Measurements from ENCODE around the gene PHF8. TPM values are rescaled to one million over a fixed set of nuclear protein-coding genes. Genes with fewer than 3 reads are reported as not detected.

Gene PHF8
- total RNA-seq, 2 donors from 2014 or later: 21.4 to 31.0 TPM

GRCh38 chrX:53992589-53992988 lies 51.7 kb downstream of the PHF8 start:
- TF ChIP-seq, protein P1, sequence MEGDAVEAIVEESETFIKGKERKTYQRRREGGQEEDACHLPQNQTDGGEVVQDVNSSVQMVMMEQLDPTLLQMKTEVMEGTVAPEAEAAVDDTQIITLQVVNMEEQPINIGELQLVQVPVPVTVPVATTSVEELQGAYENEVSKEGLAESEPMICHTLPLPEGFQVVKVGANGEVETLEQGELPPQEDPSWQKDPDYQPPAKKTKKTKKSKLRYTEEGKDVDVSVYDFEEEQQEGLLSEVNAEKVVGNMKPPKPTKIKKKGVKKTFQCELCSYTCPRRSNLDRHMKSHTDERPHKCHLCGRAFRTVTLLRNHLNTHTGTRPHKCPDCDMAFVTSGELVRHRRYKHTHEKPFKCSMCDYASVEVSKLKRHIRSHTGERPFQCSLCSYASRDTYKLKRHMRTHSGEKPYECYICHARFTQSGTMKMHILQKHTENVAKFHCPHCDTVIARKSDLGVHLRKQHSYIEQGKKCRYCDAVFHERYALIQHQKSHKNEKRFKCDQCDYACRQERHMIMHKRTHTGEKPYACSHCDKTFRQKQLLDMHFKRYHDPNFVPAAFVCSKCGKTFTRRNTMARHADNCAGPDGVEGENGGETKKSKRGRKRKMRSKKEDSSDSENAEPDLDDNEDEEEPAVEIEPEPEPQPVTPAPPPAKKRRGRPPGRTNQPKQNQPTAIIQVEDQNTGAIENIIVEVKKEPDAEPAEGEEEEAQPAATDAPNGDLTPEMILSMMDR (IDR thresholded peaks at IDR 0.05): no peak
- no peaks in the 10 kb centered on the region for H3K27me3 ChIP-seq
- no peak overlapping the region for H3K9ac ChIP-seq (ENCODE audit: low read depth in 2 of 2, low read length in 2 of 2)
- no peak for DNase-seq
- no peaks in the 10 kb centered on the region for H3K4me1 ChIP-seq
- H3K36me3 ChIP-seq: no peaks in the 10 kb centered on the region
- intact Hi-C loops (cut with DNase I): no loop called here
- H3K9me3 ChIP-seq: no peaks in the 10 kb centered on the region
- H3K27ac ChIP-seq: no peak overlapping the region
- no peak overlapping the region for H3K4me3 ChIP-seq

DNA sequence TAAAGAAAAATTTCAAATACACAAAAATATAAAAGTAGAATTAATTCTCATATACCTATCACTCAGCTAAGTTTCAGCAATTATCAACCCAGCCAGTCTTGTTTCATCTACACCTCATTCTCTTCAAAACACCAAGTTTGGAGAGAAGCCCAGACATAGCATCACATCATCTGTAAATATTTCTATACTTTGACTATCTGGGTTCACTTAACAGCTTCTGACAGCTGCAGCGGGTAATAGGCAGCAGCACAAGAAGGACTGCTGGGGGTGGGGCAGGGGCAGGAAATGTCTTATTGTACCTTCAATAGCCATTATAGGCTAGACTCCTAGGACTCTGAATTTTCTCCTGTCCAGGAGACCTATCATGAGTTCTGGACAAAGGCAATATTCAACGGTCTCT lies 54.1 kb downstream of the PHF8 start:
- no peaks in the 10 kb centered on the region for H3K36me3 ChIP-seq
- H3K27ac ChIP-seq: no peak overlapping the region
- DNase-seq: no peak

GRCh38 chrX:53984895-53985294 lies 59.4 kb downstream of the PHF8 start:
- H3K9me3 ChIP-seq: no peaks in the 10 kb centered on the region
- no peaks in the 10 kb centered on the region for H3K4me1 ChIP-seq
- no peak overlapping the region for H3K9ac ChIP-seq (ENCODE audit: low read depth in 2 of 2, low read length in 2 of 2)
- DNase-seq: no peak
- H3K36me3 ChIP-seq: no peaks in the 10 kb centered on the region
- H3K27ac ChIP-seq: no peak overlapping the region
- no peaks in the 10 kb centered on the region for H3K27me3 ChIP-seq
- intact Hi-C loops (cut with DNase I): no loop called here
- TF ChIP-seq, protein P1 (IDR thresholded peaks at IDR 0.05): no peak
- H3K4me3 ChIP-seq: no peak overlapping the region

More for the DNA sequence above, 54.1 kb downstream of the PHF8 start:
- H3K27me3 ChIP-seq: no peaks in the 10 kb centered on the region
- H3K4me3 ChIP-seq: no peak overlapping the region
- intact Hi-C loops (cut with DNase I): no loop called here
- H3K9me3 ChIP-seq: no peaks in the 10 kb centered on the region
- H3K4me1 ChIP-seq: no peaks in the 10 kb centered on the region
- no peak overlapping the region for H3K9ac ChIP-seq (ENCODE audit: low read depth in 2 of 2, low read length in 2 of 2)
- TF ChIP-seq, protein P1 (IDR thresholded peaks at IDR 0.05): no peak

DNA sequence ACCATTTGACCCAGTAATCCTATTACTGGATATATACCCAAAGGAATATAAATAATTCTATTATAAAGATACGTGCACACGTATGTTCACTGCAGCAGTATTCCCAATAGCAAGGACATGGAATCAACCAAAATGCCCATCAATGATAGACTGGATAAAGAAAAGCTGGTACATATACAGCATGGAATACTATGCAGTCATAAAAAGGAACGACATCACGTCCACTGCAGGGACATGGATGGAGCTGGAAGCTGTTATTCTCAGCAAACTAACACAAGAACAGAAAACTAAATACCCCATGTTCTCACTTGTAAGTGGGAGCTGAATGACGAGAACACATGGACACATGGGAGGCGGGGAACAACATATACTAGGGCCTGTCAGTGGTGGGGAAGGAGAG lies 69.7 kb downstream of the PHF8 start:
- Histone ChIP-seq H3K36me3 (no peaks in the 10 kb centered on the region), H3K27ac (no peak overlapping the region), H3K4me3 (no peak overlapping the region), H3K9ac (ENCODE audit: low read depth in 2 of 2, low read length in 2 of 2) (no peak overlapping the region), H3K9me3 (no peaks in the 10 kb centered on the region), H3K4me1 (no peaks in the 10 kb centered on the region), H3K27me3 (no peaks in the 10 kb centered on the region)
- intact Hi-C loops (cut with DNase I): no loop called here
- DNase-seq: no peak
- TF ChIP-seq, protein P1 (IDR thresholded peaks at IDR 0.05): no peak

- Histone ChIP-seq H3K27ac (no peak overlapping the region), H3K4me1 (no peaks in the 10 kb centered on the region), H3K9me3 (no peaks in the 10 kb centered on the region), H3K27me3 (no peaks in the 10 kb centered on the region), H3K4me3 (no peak overlapping the region), H3K9ac (ENCODE audit: low read depth in 2 of 2, low read length in 2 of 2) (no peak overlapping the region), H3K36me3 (no peaks in the 10 kb centered on the region)
- intact Hi-C loops (cut with DNase I): no loop called here
- TF ChIP-seq, protein P1 (IDR thresholded peaks at IDR 0.05): no peak
- no peak for DNase-seq
Observed at GRCh38 chrX:53969540-53969939, 74.7 kb downstream of the PHF8 start.
